ENCODE results near the gene OR10D3.

DNA sequence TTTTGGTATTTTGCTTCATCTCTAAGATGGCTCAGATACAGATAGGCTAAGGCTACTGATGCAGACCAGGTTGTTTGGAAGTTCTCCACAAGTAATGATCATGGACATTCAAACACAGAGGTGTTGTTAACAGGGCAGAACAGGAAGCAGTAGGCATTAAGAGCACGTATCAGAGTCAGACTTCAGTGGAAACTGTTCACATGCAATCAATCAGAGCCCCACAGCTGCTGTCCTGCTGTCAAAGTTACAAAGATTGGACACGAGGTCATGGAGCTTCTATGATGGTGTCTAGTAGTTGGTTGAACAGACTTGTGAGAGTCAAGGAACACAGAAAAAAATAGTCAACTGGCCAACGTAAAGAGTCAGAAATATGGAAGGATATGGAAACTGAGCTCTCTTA lies 19.8 kb downstream of the OR10D3 start:
- TF ChIP-seq POLR2A (IDR thresholded peaks at IDR 0.05) (no peak), EP300 (IDR thresholded peaks at IDR 0.05) (no peak)
- TF ChIP-seq, protein P1, sequence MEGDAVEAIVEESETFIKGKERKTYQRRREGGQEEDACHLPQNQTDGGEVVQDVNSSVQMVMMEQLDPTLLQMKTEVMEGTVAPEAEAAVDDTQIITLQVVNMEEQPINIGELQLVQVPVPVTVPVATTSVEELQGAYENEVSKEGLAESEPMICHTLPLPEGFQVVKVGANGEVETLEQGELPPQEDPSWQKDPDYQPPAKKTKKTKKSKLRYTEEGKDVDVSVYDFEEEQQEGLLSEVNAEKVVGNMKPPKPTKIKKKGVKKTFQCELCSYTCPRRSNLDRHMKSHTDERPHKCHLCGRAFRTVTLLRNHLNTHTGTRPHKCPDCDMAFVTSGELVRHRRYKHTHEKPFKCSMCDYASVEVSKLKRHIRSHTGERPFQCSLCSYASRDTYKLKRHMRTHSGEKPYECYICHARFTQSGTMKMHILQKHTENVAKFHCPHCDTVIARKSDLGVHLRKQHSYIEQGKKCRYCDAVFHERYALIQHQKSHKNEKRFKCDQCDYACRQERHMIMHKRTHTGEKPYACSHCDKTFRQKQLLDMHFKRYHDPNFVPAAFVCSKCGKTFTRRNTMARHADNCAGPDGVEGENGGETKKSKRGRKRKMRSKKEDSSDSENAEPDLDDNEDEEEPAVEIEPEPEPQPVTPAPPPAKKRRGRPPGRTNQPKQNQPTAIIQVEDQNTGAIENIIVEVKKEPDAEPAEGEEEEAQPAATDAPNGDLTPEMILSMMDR (IDR thresholded peaks at IDR 0.05), result no peak

Data from upper lobe of left lung (tissue), 4 donors.